ENCODE measurements around the gene FRAS1. TPM values are rescaled to one million over a fixed set of nuclear protein-coding genes. Genes with fewer than 3 reads are reported as not detected.
"Not testable (repeated sequence)": the region's sequence is repeated elsewhere in the genome, so short reads cannot be mapped to it uniquely, and the experiment has no call there.

Gene FRAS1
- total and polyA plus RNA-seq, 9 of the 15 experiments (the other 6 are each of a cell fraction or from before 2014, with no cell fraction given) = under 0.01 to 0.11 (median 0.04) TPM; not detected in 2

- no peak for TF ChIP-seq EWSR1 (IDR thresholded peaks at IDR 0.05; ENCODE audit: borderline replicate concordance, low read depth, partially characterized antibody)
These were observed at the start of gene FRAS1 (continued) for GRCh38 chr4:78057135-78057599.

DNA sequence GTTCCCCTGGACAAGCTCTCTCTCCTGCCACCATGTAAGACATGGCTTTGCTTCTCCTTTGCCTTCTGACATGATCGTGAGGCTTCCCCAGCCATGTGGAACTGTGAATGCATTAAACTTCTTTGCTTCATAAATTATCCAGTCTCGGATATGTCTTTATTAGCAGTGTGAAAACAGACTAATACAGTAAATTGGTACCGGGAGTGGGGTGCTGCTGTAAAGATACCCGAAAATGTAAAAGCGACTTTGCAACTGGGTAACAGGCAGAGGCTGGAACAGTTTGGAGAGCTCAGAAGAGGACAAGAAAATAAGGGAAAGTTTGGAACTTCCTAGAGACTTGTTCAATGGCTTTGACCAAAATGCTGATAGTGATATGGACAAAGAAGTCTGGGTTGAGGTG, 46.1 kb upstream of the FRAS1 start:
- H4K20me1 ChIP-seq (replicated peaks; ENCODE audit: control insufficient read depth, insufficient read depth, low read length); DNase-seq (ENCODE audit: extremely low read depth in 1 of 4, low spot score in 3 of 4); H3K79me2 ChIP-seq (ENCODE audit: control insufficient read depth, insufficient read depth, low read length); H3K27me3 ChIP-seq (ENCODE audit: control insufficient read depth in 2 of 2, insufficient read depth in 2 of 2, low read length in 2 of 2); H3K4me3 ChIP-seq; H3K4me2 ChIP-seq (ENCODE audit: insufficient read depth, low read length); H3K9me1 ChIP-seq (ENCODE audit: control insufficient read depth, insufficient read depth, low read length); H2AFZ ChIP-seq (ENCODE audit: low read depth, low read length); H3K27ac ChIP-seq (ENCODE audit: extremely low read depth, low read depth, low read length); H3K36me3 ChIP-seq (ENCODE audit: control insufficient read depth, insufficient read depth, low read length); BruUV-seq (replicated peaks); FAIRE-seq; in situ Hi-C loops (cut with MboI); H3K9ac ChIP-seq (ENCODE audit: insufficient read depth in 1 of 2, low read depth in 2 of 2, low read length in 2 of 2); H3K4me1 ChIP-seq (replicated peaks in 1 of 2; ENCODE audit: control insufficient read depth in 2 of 2, insufficient read depth in 2 of 2, low read length in 2 of 2); CTCF ChIA-PET (ENCODE audit: low intra/inter-chr PET ratio); ATAC-seq; H3K9me3 ChIP-seq (replicated peaks; ENCODE audit: control insufficient read depth, insufficient read depth, low read depth, low read length); intact Hi-C loops (cut with micrococcal nuclease); POLR2A ChIA-PET: not testable (repeated sequence)
- WGBS (ENCODE audit: insufficient coverage, low coverage, missing lambda C conversion rate) = 0% methylated on average over 5 of the region's 5 CpGs
- TF ChIP-seq ZNF707 (CRISPR knock-in tag; conservative IDR thresholded peaks at IDR 0.05) = peak; percentile 92
